CD4-positive, alpha-beta T cell treated with Interleukin-6 at 100 ng/mL for 8 hours (primary cell): ENCODE data around the gene SMYD2.

Experiments
- DNase-seq: peaks from one replicate; pipeline ENCODE4 v3.0.0-alpha.2; 2020; ENCODE audit warnings: mixed read lengths, low spot score

The SMYD2 gene

DNA sequence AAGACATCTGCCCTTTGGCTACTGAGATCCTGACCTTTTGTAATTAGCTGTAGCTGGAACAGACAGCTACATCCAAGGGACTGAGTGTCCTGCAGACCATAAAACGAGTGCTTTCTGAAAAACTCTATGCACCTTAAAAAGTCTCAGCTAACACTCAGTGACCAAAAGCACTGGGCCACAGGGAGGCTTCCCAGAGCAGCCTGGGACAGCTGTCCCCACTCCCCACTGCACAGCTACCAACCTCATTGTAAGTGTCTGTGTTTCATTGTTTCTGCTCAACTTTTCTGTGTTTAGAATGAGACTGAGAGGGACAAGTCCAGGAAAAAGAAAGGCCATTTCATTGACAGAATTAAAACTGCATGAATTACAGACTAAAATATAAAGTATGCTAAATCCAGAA is 80.7 kb downstream of the SMYD2 start:
- no peak for DNase-seq

DNA sequence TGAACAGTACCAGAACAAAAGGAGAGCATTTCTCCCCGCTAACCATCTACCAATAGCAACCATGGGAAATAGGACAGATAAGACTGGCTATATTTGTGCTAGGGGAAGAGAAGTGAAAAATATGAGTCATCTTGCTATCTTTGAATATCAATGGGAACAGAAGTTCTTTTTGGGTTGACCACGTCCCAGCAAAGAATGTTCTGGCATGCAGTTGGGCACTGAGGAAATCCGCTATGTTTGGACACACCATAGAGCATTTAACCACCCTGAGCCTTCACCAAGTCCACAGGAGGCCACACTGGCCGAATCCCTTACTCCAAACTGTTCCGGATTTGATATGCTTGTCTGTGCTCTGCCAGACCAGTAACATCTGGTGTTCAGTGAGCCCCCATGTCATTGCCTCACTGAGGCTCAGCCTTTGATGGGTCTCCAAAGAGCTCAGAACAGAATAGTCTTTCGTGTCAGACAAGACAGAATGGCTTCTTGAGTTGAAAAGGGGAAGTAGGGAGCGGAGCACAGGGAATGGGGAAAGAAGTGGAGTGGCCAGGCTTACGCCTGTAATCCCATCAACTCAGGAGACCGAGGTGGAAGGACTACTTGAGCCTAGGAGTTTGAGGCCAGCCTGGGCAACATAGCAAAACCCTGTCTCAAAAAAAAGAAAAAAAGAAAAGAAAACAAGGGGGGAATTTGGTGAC is 81.4 kb downstream of the SMYD2 start:
- DNase-seq: no peak

DNA sequence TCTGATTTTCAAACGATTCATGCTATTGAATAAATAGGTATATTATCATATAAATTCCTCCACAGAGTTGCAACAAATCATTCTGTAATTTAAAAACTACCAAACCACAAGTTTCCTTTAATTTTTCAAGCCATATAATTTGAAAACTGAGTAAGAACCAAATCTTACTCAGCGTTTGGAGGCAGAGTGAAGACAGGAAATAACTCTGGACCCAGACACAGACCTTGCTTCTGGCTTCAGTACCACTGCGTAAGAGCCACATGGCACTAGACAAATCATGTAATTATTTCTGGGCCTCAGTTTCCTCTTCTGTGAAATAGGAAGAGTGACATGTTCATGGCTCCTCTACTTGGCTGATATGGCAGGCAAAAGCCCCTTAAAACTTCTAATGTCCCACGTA is 82.4 kb downstream of the SMYD2 start:
- DNase-seq: no peak

DNA sequence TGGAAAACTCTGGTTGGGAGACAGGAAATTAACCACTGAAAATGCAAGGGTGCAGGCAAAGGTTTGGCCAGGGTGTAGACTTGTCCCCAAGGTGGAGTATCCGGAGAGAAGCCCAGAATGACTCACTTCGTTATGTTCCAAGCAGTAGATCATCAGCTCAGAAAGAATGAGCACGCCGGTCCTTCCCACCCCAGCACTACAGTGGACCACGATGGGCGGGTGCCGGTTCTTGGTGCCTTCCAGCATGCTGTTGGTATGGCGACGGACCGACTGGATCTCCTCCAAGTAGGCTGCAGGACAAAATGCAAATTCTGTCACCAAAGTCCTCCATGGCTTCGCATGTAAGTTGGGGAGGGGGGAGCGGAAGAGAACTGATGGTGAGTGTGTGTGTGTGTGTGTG is 83.4 kb downstream of the SMYD2 start:
- no peak for DNase-seq

DNA sequence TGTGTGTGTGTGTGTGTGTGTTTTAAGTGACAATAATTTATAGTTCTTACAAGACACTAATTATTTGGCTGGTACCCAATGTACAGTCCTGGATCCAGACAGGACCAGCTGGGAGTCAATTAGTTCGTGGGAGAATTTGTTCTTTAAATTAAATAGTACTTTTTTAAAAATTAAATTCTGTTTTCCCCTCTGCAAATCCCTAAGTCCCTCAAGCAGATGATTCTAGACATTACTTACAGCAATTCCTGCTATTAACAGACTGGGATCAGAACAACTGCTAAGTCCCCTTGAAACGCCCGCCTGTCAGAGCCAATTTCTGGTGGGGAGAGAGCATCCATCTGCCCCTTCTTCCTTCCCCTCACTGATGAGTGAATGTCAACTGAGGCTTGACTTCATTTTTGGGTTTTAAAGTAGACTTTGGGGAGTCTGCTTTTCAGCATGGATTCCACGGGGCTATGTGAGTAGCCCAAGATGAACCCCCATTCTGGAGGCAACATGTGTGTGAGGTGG is 83.9 kb downstream of the SMYD2 start:
- no peak for DNase-seq

DNA sequence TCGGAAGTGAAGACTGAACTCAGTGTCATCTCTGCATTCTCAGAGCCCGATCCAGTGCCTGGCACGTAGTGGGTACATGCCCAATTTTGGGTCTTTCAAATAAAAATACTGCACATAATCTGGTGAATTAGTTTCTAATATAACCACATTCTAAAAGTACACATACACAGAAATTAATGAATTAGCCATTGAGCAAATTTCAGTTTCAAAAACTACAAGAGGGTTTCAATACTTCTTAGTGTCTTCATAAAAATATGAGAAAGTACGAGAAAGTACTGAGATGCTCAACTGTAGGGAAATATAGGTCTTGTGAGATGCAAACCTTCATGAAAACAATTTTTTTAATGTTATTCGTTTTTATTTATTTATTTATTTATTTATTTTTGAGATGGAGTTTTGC is 86.9 kb downstream of the SMYD2 start:
- no peak for DNase-seq

DNA sequence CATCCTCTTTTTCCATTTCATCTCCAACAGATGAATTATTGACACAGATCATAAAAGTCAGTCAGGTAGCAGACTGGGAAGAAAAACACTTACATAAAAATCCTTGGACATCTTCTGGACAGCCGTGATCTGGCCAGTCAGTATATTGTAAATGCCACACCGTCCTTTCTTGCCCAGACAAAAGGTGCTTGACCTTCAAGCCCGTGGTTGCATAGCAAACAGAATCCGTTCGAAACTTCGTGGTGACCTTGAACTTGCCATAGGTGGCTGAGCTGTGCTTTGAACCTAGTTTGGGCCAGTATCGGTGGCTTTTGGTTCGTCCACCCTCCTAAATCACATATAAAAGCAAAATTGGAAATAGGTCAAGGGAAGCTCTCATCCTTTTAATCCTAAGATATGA is 88.4 kb downstream of the SMYD2 start:
- DNase-seq: no peak

DNA sequence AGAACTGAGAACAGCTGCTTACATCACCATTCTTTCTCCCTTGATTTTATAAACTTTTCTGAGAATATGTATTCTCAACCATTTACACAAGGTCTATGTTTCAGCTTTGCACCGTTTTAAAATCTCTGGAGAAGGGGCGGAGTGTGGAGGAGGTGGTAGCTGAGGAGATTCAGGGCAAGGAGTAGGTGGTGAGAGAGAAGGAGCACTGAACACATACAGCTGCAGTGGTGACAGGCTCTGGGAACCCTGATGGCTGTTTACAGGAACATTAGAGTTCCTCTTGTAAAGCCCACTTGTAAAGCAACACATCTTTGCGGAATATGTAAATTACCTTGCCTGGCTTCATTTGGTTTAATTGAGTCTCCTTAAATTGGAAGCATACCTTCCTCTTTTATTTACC is 89.7 kb downstream of the SMYD2 start:
- DNase-seq: no peak

DNA sequence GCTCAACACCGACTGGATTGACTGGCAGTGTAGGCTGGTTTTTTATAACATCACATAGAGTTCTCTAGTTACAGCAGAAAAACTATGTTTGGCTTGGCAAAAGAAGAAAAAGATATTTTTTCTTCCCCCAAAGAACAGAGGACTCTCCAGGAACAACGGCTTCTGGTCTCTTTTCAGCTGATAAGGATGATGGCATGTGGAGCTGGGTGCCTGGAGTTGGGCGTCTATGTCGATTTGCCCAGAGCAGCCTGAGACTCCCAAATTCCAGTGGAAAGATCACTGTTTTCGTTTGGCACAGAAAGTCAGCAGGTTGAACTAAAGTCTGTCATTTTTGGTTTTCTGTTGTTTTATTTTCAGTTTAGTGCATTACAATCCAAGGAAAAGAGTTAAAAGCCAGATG is 91.1 kb downstream of the SMYD2 start:
- no peak for DNase-seq

DNA sequence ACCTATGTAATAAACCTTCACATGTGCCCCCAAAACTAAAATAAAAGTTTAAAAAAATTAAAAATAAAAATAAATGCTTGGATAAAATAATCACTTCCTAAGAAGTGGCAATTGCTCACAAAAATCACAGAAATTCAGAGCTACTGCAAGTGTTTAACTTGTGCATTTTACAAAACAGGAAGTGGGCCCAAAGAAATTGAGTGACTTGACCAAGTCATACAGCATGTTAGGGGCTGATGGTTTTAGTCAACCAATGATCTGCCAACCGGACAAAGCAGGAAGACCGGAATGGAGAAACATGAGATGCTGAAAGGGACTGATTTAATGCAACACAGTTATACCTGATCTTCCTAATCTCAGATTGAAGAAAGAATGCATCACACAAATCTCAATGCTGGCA is 96.5 kb downstream of the SMYD2 start:
- DNase-seq: no peak

DNA sequence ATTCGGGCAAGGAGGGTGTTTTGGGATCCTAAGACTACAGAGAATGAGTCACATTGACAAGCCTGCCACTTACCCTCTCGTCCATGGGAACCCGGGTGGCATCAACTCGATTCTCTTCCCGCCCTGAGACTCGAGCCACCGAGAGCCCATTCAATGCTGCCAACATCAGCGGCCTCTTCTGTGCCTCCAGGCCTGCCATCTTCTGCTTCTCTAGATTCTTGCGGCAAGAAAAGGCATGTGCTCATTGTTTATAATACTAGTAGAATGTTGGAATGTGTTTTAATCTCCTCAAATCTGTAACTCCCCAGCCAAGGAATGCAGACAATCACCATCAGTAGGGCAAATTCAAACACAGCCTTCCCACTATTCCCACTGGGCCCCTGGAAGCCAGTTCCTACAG is 96.9 kb downstream of the SMYD2 start:
- no peak for DNase-seq

DNA sequence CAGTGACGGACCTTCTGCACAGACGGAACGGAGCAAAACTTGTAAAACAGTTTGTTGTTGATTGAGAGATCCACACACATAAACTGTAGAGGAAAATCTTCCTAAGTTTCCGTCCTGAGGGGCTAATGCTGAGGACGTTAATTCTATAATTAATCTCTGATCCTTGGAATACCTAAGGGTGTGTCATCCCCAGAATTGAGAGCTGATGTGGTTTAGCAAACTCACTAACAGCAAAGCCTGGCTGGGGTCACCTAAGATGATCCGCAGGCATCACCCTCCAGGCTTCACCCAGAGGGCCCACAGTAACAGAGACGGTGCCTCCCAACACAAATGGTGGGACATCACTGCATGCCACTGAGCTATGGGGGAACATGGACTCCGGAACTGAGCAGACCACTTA is 97.5 kb downstream of the SMYD2 start:
- no peak for DNase-seq

DNA sequence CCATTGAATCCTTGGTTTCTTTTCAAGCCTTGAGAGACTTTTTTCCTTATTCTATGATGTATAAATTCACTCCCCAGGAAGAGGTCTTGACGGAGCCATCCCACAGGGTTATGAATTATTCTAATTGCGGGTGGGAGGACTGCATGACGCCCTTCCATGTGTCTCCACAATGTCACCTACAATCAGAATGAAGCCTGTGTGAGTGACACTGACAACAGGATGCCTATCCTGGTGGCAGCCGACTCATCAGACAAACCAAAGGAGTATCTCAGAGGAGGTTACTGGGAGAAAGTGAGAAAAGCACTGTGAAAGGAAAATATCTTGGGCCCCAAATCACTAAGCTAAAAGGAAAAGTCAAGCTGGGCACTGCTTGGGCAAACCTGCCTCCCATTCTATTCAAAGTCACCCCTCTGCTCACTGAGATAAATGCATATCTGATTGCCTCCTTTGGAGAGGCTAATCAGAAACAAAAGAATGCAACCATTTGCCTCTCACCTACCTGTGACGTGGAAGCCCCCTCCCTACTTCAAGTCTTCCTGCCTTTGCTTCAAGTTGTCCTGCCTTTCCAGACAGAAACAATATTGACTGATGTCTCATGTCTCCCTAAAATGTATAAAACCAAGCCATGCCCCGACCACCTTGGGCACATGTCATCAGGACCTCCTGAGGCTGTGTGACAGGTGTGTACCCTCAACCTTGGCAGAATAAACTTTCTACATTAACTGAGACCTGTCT is 98.4 kb downstream of the SMYD2 start:
- DNase-seq: no peak

DNA sequence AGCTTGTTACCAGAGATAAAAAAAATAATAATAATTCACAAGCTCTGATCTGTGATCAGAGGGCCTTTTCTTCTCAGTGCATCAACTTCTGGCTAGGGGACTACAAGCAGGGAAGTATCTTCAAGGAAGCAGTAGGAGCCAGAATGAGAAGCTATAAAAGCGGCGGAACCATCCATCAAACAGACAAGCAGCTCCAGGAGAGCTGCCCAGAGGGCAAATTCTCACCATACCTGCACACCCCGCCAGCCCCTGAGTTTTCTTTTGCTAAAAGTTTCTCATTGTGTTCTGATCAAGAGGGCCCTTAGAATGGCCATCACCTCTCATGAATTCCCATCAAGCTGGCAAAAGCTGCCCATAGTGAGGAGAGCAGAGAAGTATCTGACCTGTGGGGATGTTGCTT is 99.4 kb downstream of the SMYD2 start:
- no peak for DNase-seq

DNA sequence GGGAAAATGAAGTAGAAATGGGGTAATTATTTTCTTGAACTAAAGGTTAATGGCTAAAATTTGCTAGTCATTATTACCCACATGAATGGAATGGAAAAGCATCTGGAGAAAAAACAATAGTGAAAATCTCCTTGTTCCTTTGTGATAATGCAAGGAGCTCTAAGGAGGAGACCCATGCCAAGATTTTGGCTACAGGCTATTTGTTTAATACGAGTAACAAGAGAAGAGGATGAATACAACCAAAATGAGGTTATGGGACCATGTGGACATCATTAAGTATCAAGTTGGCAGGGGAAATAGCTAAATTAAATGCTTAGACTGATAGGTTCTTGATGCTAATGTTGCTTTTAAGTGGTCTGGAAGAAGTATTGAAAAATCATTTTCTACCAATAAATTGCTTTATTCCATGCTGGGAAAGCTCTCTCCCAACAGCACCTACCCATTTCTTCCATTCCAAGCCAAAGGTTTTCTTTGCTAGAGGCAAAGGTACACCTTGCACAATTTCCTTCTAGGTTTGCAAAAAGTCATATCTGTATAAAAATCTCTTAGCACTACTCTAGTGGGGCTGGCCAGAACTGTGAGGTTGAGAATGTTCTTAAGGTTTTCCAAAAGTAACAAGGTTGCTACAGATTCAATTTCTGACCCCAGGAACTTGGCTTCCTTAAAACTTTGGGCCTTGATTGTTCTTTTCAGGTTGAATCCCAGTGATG is 100.2 kb downstream of the SMYD2 start:
- DNase-seq: no peak

DNA sequence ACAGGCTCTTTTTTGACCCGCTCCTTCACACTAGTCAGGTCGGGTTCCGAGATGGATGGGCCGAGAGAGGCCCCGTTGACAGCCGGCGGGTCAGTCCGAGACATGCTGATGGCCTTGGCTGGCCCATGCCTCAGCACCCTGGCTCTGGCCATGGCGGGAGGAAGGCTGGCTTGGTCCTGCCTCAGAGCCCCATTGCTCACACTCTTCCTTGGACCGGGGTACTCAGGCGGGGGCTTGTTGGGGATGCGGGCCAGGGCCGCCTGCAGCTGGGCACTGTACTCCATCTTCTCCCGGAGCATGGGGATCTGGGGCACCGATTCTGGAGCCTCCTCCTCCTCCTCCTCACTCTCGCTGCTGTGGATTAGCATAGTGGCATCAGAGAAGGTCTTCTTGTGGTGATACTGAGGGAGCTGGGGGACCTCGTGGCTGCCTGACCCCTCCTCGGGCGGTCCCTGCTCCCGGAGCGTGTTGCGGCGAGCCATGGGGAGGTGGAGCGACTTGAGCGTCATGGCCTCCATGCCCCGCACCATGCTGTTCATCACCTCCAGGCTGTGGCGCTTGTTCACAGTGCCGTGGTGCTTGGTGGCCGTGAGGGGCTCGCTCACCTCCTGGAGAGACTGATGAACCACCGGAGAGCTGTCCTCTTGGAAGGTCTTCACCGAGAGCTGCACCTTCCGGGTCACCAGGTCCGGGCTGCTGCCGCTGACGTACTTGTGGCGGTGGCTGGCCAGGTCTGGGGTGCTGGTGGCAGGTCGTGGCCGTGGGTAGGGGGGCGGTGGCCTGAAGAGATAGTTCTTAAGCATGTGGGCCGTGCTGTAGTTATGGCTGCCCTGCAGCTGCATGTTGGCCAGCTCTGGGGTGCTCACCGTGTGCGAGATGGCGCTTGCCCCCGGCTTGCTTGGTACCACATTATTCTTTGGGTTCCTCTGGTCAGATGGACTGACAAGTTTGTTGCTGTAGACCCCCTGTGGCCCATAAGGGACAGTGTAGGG is 102.7 kb downstream of the SMYD2 start:
- DNase-seq: no peak

DNA sequence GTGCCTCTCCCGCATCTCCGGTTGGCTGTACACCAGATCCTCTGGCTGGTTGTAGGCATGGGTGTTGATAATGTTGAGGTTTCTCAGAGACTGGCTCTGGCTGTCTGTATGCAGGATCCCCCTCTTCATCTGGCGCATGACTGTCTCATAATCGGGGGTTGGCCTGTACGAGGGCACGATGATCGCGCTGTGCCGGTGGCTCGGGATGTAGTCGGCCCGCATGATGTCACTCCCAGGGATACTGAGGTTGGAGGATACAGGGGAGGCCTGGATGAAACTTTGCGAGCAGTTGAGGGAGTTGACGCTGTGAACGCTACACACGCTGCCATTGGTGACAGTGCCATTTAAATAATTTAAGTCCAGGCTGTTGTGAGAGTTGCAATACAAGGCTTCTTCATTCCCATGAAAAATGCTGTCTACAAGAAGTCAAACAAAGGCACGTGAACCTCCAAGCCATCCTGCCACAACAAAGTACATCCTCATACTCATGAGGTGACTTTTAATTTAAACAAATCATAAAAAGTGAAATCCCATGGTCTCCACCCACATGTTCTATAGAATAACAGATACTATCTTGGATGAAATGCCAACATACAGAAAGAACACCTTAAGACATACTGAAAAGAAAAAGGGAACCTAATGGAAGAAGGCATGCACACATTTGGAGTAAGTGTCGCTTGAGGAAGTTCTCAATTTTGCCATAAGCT is 103.6 kb downstream of the SMYD2 start:
- DNase-seq: no peak

DNA sequence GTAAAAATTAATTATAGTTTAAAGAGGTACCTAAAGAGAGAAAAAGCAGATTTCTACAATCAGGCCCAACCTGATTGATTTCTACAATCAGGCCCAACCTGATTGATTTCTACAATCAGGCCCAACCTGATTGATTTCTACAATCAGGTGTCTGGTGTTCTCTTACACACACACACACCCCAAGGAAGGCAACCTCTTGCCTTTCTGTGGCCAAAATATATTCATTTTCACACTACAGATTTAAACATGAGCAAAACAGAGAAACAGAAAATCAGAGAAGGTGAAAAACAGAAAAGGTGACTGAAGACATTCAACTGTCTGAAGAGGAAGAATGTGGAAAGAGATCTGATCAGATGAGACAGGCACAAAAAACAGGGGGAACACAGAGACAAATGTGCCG is 104.5 kb downstream of the SMYD2 start:
- DNase-seq: no peak

DNA sequence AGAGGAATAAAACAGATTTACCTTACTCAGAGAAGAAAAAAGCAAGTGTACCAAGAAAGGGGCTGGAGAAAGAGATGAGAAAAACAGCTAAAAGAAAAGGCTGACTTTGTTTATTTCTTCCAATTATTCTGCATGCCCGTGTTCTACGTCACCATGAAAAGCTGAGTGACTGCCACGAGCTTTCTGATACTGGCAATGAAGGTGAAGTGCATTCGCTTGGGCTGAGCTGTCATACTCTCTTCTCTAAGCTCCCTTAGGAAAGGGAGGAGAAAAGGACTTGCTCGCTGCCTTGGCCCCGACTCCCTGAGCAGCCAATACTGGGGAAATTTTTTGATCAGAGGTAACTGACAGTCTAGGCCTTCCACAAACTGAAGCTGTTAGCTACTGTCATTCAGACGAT is 105.4 kb downstream of the SMYD2 start:
- DNase-seq: no peak
